GM21390 (cell line): ENCODE data around the gene PAXIP1.
"Not testable (repeated sequence)": the region's sequence is repeated elsewhere in the genome, so short reads cannot be mapped to it uniquely, and the experiment has no call there.

Experiments used
- ATAC-seq: cut with Tn5 transposase; IDR thresholded peaks from one replicate; pipeline ENCODE4 v1.9.1; 2021; ENCODE audit not compliant: unreplicated experiment

Gene PAXIP1

GRCh38 chr7:154950960-154951359 lies 52.0 kb downstream of the PAXIP1 start:
- ATAC-seq: no peak

GRCh38 chr7:154947604-154948003 lies 55.3 kb downstream of the PAXIP1 start:
- no peak for ATAC-seq

- no peak for ATAC-seq
Measured at GRCh38 chr7:154946166-154946565, 56.8 kb downstream of the PAXIP1 start.

- no peak for ATAC-seq
Measured at GRCh38 chr7:154943906-154944305, 59.0 kb downstream of the PAXIP1 start.

GRCh38 chr7:154942691-154943090 lies 60.2 kb downstream of the PAXIP1 start:
- ATAC-seq: no peak

GRCh38 chr7:154937837-154938236 lies 65.1 kb downstream of the PAXIP1 start:
- ATAC-seq: no peak

GRCh38 chr7:154934353-154934952 lies 68.5 kb downstream of the PAXIP1 start:
- ATAC-seq: not testable (repeated sequence)

- no peak for ATAC-seq
Measured at GRCh38 chr7:154931906-154932305, 71.0 kb downstream of the PAXIP1 start.

- peak; percentile 10 for ATAC-seq
Measured at GRCh38 chr7:154929006-154929726, 73.8 kb downstream of the PAXIP1 start.

- ATAC-seq: peak; percentile 82
Measured at GRCh38 chr7:154928136-154929005, 74.6 kb downstream of the PAXIP1 start.

- peak; percentile 54 for ATAC-seq
Measured at GRCh38 chr7:154927624-154928125, 75.2 kb downstream of the PAXIP1 start.

- not testable (repeated sequence) for ATAC-seq
Measured at GRCh38 chr7:154922472-154922871, 80.5 kb downstream of the PAXIP1 start.

GRCh38 chr7:154919344-154920225 lies 83.3 kb downstream of the PAXIP1 start:
- no peak for ATAC-seq

GRCh38 chr7:154918741-154919140 lies 84.2 kb downstream of the PAXIP1 start:
- ATAC-seq: no peak

GRCh38 chr7:154918266-154918665 lies 84.7 kb downstream of the PAXIP1 start:
- ATAC-seq: no peak

- ATAC-seq: no peak
Measured at GRCh38 chr7:154917808-154918160, 85.1 kb downstream of the PAXIP1 start.

- ATAC-seq: no peak
Measured at GRCh38 chr7:154916856-154917807, 85.8 kb downstream of the PAXIP1 start.

GRCh38 chr7:154916381-154916780 lies 86.5 kb downstream of the PAXIP1 start:
- no peak for ATAC-seq

GRCh38 chr7:154915600-154915999 lies 87.3 kb downstream of the PAXIP1 start:
- no peak for ATAC-seq

GRCh38 chr7:154914996-154915380 lies 87.9 kb downstream of the PAXIP1 start:
- no peak for ATAC-seq
